GM18870 (cell line): ENCODE results near the gene KLK15.

Experiments used
- ATAC-seq: cut with Tn5 transposase; IDR thresholded peaks from one replicate; pipeline ENCODE4 v1.9.1; 2021; ENCODE audit warnings: moderate library complexity; ENCODE audit not compliant: unreplicated experiment

Gene KLK15

GRCh38 chr19:50843701-50844221 is 10.4 kb upstream of the KLK15 start:
- ATAC-seq: no peak

DNA sequence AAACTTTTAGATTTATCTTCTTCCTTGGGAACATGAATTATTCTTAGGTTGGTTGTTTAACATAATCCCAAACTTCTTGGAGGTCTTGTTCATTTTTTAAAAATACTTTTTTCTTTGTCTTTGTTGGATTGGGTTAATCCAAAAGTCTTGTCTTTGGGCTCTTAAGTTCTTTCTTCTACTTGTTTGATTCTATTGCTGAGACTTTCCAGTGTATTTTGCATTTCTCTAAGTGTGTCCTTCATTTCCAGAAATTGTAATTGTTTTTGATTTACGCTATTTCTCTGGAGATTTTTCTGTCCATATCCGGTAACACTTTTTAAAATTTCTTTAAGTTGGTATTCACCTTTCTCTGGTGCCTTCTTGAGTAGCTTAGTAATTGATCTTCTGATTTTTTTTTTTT is 9.8 kb upstream of the KLK15 start:
- no peak for ATAC-seq

DNA sequence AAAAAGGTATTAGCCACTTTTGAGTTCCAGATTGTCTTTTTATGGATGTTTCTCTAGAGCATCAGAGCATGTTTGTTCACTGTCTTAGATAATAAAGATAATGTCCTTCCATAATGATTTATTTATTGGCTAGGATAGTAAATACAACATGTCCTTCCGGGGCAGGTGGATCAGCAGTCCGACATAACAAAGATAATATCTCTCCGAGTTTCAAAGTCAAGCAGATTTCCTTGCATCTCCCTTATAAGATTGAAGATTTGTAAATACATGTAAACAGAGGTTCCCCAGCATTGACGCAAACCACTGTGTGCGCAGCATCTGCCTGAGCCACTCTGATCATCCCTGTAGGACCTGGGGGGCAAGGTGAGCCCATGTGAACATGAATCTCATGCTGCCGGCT is 8.8 kb upstream of the KLK15 start:
- ATAC-seq: no peak

DNA sequence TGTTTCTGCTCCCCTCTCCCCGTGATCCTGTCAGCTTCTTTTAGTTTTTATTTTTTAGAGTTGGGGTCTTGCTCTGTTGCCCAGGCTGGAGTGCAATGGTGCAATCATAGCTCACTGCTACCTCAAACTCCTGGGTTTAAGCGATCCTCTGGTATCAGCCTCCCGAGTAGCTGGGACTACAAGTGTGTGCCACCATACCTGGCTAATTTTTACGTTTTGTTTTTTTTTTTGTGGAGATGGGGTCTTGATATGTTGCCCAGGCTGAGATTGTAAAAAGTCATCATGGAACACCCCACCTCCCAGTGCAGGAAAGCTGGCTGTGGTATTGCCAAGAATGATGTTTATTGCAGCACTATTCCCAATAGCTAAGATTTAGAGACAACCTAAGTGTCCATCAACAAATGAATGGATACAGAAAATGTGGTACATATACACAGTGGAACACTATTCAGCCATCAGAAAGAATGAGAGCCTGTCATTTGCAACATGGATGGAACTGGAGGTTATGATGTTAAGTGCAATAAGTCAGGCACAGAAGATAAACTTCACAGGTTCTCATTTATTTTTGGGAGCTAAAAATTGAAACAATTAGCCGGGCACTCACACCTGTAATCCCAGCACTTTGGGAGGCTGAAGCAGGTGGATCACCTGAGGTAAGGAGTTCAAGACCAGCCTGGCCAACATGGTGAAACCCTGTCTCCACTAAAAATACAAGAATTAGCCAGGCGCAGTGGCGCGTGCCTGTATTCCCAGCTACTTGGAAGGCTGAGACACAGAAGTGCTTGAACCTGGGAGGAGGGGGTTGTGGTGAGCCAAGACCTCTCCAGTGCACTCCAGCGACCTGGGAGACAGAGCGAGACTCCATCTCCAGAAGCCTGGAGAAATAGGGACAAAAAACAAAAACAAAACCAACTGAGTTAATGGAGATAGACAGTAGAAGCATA is 6.6 kb upstream of the KLK15 start:
- no peak for ATAC-seq

- no peak for ATAC-seq
These were observed 4.9 kb upstream of the KLK15 start for GRCh38 chr19:50838239-50838638.

DNA sequence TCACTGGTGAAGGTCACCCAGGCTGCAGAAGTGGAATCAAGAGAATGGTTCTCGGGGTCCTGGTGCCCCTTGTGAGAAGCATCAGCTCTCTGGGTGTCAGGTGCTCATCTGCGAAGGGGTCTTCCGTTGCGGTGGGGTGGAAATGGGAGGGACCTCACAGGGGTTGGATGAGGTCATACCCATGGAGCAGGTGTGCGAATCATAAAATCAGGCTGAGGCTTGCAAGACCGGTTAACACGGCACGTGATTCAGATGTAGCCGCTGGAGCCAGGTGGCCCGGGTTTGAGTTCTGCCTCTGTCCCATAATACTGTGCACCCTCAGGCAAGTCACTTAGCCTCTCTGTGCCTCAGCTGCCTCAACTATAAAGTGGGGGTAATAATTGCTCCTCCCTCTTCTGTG is 3.9 kb upstream of the KLK15 start:
- no peak for ATAC-seq

DNA sequence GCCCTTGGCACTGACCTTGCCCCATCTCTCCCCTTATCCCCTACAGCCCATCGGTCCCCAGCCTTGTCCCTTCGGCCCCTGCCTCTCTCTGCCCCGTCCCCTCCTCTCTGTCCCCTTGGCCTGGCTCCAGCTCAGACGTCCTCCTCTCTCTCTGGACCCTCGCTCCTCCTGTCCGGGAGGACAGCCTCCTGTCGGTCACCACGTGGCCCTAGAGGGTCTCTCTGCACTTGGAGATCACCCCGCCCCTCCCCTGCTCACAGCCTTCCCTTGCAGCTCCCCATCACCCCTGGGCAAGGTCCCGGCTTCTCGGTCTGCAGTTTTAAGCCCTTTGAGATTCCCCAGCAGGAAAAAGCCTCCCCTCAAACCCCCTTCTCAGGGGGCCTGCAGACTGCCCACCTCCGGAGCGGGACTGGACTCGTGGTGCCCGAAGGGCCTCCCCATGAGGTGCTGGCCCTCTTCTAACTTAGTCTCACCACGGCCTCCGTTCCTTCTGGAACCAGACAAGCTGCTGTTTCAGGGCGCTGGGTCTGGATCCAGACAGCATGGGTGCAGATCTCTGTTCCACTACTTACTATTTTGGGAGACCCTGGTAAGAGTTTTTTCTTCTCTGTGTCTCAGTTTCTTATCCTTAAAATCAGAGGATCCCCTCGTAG is 3.3 kb upstream of the KLK15 start:
- ATAC-seq: no peak

DNA sequence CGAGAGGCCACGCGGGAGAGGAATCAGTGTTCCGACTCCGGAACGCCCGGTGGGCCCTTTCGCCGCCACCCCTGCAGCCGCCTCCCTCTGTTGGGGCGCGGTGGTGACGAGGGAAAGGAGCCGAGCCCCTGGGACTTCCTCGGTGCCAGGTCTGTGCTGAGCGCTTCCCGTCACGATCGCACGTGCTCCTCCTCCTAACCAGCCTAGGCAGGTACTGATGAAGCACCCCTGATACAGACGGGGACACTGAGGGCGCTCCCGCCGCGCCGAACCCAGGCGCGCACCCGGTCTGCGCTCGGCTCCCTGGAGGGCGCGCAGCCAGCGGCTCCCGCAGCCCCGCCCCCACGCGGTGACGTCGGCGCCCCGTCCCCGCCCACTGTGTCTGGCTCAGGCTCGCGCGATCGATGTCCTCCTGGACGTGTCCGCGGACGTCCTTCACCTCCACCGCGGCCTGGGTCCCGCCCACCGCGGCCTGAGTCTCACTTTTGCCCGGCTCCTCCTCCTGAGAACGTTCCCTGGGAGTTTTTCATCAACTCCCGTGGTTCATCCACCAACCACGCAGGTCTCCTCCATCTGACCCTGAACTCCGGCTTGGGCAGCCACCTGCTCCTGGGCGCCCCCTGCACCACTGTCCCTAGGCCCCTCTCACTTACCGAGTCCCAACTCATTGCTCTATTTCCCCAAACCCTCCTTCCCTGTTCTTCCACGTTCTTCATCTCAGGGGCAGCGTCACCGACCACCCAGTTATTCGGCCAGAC is 2.6 kb upstream of the KLK15 start:
- ATAC-seq: no peak

DNA sequence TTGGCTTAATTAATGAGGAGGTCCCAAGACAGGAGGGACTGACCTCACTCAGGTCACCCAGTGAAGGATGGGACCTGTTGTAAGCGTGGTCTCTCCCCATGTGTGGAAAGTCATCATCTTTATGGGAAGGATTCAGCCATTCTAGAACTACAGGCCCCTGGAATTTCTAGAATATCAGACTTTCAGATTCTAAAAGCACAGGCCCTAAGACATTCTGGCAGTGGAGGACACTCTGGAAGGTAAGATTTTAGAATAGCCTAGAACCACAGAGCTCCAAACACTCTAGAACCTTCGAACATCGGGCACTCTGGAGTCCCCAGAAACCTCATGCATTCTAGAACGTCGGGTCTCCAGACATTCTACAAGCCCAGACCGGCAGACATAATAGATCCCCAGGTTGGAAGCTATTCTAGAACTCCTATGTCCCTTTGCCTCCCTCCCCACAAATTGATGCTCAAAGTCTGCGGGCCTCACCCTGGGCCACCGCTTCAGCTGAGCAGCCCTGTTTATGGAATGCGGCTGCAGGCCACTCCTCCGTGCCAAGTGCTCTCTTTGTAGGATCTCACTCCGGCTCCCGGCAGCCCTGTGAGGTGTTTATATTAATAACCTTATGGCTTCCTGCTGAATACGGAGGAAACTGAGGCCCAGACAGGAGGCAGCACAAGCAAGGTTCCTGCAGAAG is 1.9 kb upstream of the KLK15 start:
- ATAC-seq: no peak

GRCh38 chr19:50833802-50834167 is 411 bp upstream of the KLK15 start:
- ATAC-seq: no peak

GRCh38 chr19:50832666-50833065 is 708 bp downstream of the KLK15 start:
- ATAC-seq: no peak

- ATAC-seq: no peak
These were observed 2.4 kb downstream of the KLK15 start for GRCh38 chr19:50831026-50831396.

- no peak for ATAC-seq
These were observed 2.9 kb downstream of the KLK15 start for GRCh38 chr19:50830266-50831025.

GRCh38 chr19:50829801-50830200 is 3.6 kb downstream of the KLK15 start:
- ATAC-seq: no peak

DNA sequence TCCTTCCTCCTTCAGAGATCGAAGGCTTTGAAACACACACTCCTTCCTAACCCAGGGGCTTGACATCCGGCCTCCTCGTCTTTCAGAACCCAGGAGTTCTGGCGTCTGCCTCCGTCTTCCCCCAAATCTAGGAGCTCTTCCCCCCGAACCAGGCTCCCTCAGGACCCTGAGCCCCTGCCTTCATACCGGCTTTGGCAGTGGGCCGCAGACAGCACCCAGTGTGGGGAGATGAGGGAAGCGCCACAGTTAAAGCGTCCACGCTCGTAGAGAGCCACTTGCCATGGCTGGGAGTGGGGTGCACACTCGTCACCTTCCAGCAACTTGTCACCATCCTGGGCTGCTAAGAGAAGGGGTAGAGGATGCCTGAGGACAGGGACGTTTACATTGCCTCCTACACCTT is 5.9 kb downstream of the KLK15 start:
- ATAC-seq: no peak

- no peak for ATAC-seq
These were observed 6.7 kb downstream of the KLK15 start for GRCh38 chr19:50826492-50827240.

GRCh38 chr19:50823389-50824042 is 9.9 kb downstream of the KLK15 start, which contains the start of gene KLK1:
Gene KLK1, minus strand, starts transcription at chr19:50823787. Its CDS starts 39 bp downstream, at chr19:50823748.
- ATAC-seq: no peak

GRCh38 chr19:50822661-50823208 is 10.6 kb downstream of the KLK15 start:
- no peak for ATAC-seq

GRCh38 chr19:50821622-50822021 is 11.8 kb downstream of the KLK15 start:
- ATAC-seq: no peak
